ENCODE results near the gene ATP5PD.
"Not testable (repeated sequence)": the region's sequence is repeated elsewhere in the genome, so short reads cannot be mapped to it uniquely, and the experiment has no call there.

ATP5PD gene

DNA sequence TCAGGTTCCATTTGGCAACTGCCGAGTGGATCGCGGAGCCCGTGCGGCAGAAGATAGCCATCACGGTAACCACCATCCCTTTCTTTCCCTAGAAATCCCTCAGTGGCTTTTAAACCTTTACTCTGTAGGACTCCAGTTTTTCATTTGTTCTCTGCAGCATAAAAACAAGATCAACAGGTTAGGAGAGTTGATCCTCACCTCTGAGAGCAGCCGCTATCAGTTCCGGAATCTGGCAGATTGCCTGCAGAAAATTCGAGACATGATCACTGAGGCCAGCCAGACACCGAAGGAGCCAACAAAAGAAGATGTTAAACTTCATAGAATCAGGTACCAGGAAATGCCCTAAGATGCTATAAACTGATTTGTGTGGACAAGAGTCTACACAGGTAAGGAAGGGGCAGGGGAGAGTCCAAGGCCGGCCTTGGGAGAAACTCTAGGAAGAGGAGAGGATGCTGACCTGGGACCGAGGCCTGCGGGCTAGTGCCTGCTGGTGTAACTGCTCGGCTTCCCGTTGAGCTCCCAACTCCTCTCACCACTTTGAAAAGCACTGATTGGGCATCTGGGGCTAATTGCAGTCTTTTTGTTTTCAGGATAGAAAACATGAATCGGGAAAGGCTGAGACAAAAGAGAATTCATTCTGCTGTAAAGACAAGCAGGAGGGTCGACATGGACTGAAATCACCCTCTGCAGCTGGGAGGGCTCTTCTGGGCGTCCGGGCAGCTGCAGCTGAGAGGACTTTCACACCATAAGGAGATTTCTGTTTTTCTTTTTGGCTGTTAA lies 26.2 kb downstream of the ATP5PD start:
- DNase-seq (ENCODE audit: low spot score) = no peak

DNA sequence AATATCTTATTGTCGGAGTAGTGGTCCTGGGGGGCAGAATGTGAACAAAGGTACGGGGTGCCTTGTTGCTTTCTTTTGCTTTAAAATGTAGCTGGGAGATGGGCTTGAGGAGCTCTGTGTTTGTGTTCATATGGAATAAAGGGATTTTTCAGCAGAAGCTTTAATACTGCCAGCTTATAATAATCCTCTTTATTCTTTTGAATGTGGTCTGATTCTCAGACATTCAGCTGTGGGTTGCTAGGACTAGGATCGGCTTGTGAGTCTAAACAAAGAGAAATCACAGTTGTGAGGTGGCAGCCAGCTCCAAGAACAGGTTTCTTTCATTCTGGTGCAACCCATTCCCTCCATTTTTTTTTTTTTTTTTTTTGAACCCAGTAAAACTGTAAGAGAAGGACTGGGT lies 27.1 kb downstream of the ATP5PD start:
- no peak for DNase-seq (ENCODE audit: low spot score)

DNA sequence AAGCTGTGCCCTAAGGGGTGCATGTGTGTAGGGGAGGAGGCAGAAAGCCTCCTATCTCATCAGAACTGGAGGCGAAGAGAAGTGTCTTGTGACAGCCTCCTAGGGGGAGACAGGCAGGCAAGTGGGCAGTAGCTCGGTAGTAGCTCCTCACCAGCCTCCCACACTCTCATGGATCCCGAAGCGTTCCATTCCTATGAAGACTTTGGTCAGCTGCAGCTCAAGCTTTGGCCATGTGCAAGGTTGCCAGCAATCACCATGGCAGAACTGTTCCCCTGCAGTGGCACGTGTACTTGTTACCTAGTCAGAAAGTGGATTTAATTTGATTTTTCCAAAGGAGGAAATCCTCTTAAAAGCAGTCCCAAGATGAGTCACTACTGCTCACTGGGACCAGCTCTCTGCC lies 27.6 kb downstream of the ATP5PD start:
- DNase-seq (ENCODE audit: low spot score) = no peak

DNA sequence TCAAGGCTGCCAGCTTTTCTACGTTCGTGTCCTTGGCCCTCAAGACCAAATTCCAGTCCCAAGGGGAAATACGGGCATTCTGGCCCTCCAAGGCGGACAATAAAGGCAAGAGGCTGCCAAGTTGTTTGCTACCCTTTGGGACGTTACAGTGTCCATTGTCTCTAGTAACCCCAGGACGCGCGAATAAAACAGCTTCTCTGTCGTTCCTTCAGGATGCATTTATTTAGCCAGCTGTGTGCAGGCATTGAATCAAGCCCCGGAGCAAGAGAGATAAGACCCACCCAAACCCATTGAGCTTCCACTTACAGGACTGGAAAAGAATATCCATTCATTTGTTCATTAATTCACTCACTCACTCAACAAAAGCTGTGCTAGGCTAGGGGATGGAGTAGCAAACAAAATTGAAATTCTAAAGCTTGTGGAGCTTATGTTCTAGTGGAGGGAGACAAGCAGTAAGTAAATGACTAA lies 33.6 kb downstream of the ATP5PD start:
- DNase-seq (ENCODE audit: low spot score) = no peak

DNA sequence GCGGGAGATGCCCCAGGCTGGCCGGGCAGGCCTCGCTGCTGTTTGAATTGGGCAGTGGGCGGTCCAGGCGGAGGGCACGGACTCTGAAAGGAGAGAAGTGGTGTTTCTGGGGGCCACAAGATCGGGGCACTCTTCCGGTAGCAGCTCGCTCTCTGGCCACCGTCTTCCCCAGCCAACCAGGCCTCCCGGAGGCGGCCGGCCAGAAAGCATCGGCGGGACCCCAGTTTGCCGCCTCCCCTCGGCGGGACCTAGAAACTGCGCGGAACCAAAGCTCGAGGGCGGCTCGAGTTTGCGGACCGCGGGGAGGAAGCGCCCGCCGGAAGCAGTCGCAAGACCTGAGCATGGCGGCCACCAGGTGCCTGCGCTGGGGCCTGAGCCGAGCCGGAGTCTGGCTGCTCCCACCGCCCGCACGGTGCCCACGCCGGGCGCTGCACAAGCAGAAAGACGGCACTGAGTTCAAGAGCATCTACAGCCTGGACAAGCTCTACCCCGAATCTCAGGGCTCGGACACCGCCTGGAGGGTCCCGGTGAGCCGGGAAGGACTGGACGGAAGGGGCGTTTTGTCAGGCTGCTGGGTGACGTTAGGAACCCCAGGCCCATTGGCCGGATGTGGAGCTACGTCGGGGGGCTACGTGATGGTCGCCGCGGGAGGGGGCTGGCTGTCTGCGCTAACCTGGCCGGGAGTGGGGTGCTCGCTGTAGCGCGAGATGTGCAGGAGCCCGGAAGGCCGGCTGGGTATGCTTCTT lies 34.2 kb downstream of the ATP5PD start, which contains the start of gene MRPL58:
TSS of gene MRPL58 (plus strand) at position 325 of the 746 bp plus-strand sequence. CDS start at position 342, 17 bp downstream.
- peak; percentile 95 for DNase-seq (ENCODE audit: low spot score)

DNA sequence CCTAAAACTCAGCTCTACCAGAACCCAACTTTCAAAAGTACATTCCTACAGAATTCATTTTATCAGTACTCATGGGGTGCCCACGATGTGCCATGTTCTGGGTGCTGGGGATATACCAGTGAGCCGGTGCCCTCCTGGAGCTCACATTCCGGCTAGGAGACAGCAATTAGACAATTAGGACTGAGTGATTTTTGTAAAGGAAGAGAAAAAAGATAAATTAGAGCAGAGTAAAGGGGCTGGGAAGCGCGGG lies 34.7 kb downstream of the ATP5PD start:
- no peak for DNase-seq (ENCODE audit: low spot score)

DNA sequence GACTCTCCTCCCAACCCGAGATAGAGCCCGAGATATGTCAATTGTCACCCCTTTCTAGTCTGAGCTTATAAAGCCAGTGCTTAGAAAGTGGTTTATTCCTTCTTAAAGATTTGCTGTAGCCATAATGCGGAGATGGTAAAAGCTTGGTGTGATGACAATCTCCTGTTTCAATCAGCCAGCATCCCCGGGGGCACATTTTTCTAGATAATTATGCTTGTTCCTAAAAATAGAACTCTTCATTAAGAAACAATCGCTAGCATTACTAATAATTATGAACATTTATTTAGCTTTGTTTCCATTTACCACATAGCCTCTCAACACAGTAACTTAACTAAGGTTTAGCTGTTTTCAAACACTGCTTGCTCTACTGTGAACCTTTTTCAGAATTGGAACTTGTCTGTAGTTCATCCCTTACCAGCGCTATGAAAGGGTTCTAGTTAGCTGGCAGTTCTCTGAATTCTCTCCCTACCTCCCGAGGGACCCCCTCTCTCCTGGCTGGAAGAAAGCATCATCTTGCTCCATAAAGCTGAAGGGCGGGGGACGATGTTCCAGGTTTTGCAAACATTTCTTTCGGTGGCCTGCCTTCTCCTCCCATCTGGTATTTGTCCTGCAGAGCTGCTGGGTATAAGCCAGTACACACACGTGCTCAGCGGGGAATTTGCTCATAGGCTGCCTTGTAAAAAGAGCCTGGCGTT lies 35.2 kb downstream of the ATP5PD start:
- peak; percentile 88 for DNase-seq (ENCODE audit: low spot score)

DNA sequence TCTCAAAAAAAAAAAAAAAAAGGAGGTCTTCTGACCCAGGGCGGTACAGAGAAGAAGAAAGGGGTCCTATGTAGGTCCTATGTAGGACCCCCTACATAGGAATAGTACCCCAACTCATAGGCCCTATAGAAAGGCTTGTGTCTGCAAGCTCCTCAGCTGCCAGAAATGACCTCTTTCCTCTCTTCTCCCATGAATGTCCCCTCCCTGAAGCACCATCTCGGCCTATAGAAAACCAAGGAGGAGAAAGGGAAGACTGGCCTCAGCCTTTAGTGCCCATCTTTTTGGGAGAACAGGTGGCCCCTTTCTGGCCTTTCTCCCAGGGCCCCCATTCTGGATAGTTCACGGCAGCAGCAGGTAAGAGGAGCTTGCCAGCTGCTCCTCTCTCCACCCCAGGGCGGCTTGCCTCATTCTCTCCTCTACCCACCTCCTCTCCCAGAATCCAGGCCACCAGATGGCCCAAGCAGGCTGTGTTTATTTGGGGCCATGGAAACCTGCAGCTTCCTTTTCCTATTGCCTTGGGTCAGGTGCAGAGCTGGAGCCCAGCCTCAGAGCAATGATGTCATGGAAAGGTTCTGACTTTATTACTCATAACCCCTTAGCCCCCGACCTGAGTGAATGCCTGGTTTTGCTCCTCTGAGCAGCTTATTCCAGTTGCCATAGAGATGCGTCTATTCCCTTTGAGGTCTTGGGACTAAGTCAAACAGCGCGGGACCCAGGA lies 35.9 kb downstream of the ATP5PD start:
- DNase-seq (ENCODE audit: low spot score) = no peak

DNA sequence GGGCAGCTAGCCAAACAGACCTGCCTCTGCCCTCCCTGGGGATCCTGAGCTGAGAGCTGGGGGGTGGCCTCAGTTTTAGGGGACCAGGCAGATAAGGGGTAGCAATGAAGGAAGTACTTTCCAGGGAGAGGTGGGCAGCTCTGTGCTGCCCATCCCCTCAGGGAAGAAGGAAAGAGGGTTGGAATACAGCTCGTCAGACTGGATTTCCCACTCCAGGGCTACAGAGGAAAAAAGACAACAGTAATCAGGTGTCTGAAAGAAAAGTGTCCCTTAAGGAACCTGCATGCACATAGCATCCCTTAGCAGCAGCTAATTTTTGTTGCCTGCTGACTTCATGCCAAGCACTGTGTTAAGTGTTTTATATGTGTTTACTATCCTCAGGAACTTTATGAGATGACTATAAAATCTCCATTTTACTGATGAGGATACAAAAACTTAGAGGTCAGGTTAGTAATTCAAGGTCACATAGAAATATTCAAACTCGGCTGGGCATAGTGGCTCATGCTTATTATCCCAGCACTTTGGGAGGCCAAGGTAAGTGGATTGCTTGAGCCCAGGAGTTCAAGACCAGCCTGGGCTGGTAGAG lies 37.5 kb downstream of the ATP5PD start:
- no peak for DNase-seq (ENCODE audit: low spot score)

DNA sequence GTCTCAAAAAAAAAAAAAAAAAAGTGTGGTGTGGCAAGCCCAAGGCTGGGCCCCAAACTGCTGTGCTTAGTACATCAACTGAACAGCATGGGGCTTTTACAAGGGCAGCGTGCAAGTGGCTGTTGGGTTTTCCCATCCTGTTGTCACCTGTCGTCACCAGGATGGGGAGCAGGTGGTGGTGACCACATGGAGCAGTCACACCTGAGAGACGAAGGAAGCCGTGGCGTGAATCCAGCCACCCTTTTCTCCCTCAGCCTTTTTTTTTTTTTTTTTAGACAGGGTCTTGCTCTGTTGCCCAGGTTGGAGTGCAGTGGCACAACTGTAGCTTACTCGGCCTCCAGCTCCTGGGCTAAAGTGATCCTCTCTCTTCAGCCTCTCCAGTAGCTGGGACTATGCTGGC lies 38.4 kb downstream of the ATP5PD start:
- no peak for DNase-seq (ENCODE audit: low spot score)

DNA sequence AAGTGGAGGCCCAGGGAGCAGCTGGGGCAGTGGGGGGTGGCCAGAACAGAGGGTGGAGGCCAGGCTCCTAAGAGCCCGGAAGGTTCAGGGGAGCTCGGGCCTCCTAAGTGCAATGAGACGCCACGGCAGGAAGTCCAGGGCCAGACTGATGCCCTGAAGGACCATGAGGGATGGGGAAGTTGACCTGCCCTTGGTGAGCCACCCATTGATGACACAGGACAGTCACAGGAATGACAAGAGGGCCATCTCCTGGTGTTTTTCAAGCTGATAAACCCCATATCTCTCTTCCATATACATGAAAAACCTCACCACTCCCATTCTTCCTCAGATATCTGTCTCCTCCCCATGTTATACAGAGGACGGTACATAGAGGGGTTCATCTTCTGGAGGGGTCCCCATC lies 40.1 kb downstream of the ATP5PD start:
- DNase-seq (ENCODE audit: low spot score) = no peak

DNA sequence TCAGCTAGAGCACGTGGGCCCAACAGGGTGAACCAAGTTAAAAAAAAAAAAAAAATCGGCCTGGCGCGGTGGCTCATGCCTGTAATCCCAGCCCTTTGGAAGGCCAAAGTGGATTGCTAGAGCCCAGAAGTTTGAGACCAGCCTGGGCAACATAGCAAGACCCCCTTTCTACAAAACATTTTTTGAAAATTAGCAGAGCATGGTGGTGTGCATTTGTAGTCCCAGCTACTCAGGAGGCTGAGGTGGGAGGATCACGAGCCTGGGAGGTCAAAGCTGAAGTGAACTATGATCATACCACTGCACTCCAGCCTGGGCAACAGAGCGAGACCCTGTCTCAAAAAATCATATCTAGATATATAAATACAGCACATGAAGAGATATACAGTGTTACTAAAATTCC lies 40.7 kb downstream of the ATP5PD start:
- not testable (repeated sequence) for DNase-seq (ENCODE audit: low spot score)

DNA sequence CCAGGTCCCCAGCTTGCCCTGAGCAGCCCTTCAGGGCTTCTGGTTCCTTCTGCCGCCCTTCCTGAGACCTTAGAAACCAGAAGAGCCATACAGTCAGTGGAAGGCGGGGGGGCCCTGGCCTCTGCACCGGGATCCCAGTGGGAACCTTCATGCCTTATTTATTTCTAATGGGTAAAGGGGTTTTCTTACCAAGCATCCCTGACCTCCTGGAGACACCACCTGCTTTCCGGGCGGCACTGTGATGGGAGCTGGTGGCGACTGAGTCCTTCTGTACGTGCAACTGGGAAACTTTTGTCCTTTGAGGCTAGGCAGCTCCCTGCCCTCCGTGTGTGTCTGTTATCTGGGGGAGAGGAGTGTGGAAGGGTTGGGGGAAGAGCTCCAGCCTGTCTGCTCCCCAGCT lies 41.5 kb downstream of the ATP5PD start:
- DNase-seq (ENCODE audit: low spot score) = no peak

DNA sequence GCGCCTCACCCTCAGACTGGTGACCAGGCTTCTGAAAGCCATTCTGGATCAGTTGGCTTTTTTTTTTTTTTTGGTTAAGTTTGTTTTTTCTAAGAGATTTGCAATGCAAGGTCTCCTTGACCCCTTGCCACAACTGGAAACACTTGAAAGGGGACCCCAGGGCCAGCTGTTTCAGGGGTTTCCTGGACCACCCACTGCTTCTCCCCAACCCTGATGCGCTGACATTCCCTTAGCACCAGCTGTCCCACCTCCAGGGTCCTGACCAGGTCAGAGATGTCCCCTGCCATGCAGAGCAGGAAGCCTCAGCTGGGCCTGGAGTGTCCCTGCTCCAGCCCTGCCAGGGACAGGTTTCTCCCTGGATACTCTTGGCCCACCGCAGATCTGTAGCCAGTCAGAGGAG lies 42.4 kb downstream of the ATP5PD start:
- DNase-seq (ENCODE audit: low spot score) = no peak

DNA sequence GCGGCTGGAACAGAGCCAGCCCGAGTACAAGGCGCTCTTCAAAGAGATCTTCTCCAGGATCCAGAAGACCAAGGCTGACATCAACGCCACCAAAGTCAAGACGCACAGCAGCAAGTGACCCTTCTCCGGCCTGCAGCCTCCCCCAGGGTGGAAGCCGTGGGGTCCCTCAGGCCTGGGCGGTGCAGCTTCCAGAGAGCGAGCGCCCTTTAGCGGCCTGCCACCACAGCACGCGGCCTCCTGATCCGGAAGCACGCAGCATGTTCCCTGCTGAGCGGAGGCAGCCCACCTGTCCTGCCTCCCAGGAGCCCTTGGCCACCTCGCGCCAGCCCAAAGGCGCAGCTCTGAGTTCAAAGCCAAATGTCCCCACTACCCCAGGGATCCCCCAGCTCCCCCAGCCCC lies 42.8 kb downstream of the ATP5PD start:
- DNase-seq (ENCODE audit: low spot score) = no peak

DNA sequence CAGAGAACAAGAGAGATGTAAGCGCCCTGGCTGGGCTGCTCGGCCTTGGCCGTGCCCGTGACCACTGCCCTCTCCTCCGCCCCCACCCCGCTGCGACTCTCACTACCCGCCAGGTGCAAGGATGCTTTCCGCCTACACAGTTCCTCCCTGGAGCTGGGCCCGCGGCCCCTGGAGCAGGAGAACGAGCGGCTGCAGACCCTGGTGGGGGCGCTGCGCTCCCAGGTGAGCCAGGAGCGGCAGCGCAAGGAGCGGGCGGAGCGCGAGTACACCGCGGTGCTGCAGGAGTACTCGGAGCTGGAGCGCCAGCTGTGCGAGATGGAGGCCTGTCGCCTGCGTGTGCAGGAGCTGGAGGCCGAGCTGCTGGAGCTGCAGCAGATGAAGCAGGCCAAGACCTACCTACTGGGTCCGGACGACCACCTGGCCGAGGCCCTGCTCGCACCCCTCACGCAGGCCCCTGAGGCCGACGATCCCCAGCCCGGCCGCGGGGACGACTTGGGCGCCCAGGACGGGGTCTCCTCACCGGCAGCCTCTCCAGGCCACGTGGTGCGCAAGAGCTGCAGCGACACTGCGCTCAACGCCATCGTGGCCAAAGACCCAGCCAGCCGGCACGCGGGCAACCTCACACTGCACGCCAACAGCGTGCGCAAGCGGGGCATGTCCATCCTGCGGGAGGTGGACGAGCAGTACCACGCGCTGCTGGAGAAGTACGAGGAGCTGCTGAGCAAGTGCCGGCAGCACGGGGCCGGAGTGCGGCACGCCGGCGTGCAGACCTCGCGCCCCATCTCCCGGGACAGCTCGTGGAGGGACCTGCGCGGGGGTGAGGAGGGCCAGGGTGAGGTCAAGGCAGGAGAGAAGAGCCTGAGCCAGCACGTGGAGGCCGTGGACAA lies 43.5 kb downstream of the ATP5PD start:
- DNase-seq (ENCODE audit: low spot score) = no peak

DNA sequence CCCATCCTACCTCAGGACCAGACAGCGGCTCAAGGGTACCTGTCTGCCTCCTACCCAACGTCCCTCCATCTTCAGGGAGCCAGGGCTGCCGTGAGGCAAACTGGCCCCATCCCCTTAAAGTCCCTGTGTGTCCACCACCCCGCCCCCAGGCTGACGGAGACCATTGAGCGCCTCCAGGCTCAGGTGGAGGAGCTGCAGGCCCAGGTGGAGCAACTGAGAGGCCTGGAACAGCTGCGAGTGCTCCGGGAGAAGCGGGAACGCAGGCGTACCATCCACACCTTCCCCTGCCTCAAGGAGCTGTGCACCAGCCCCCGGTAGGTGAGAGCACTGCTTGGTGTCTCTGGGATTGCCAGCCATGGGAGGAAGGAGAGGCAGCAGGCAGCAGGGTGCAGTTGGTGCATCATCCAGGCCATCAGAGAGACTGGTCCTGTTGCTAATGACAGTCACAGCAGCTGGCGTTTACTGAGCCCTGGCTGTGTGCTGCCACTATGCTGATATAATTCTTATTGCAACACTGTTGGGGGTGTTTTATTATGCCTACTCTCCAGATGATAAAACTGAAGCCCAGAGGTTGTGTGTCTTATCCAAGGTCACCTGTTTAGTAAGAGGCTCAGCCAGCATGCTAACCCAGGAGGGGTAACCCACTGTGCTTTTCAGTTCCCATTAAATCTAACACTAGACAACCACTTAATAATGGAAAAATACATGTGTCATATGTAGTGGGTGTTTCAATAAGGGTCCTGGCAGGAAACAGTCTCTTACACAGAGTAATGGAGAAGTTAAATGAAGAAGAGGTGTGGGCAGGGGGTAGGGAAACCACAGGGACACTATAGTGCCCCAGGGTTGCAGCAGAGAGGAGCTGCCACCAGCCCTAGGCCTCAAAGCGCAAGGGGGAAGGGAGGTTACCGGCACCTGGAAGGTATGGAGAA lies 44.6 kb downstream of the ATP5PD start:
- DNase-seq (ENCODE audit: low spot score) = no peak

DNA sequence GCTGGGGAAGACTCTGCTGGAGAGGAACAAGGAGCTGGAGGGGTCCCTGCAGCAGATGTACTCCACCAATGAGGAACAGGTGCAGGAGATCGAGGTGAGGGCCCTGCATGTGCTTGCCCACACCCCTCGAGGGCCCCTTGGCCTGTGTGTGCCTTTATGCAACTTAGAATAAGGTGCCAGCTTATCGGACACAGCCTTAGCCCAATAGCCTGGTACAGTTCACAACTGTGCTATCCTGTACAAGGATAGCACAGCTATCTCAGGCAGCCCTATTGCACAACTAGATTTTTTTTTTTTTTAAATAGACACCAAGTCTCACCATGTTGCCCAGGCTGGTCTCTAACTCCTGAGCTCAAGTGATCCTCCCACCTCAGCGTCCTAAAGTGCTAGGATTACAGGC lies 47.2 kb downstream of the ATP5PD start:
- no peak for DNase-seq (ENCODE audit: low spot score)

DNA sequence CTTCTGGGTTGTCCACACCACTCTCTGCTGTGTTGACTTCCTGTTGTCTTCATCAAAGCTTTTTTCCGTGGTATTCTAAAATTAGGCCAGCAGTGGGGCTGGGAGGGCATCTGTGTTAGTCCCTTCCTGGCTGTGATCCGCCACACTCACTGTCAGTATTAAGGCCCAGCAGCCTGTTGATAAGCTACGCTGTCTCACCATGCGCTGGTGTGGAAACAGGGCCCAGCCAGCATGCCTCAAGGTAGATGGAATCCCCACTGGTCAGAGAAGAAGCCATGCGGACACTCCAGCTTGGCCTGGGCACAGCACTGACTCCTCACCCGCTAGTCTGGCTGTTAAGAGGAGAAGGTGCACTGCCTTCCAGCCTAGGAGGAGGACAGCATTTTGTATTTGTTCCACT lies 48.0 kb downstream of the ATP5PD start:
- no peak for DNase-seq (ENCODE audit: low spot score)

DNA sequence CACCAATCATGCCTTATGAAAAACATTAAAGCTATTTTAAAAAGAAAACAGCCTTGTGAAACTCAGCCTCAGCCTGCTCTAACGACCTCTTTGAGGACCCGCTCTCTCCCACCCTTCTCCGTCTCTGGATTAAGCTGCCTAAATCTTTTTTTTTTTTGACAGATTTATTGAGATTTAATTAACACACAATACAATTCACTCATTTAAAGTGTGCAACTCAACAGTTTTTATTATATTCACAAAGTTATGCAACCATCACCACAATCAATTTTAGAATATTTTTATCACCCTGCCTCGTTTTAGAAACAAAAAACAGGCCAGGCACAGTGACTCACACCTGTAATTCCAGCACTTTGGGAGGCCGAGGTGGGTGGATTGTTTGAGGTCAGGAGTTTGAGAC lies 50.9 kb downstream of the ATP5PD start:
- no peak for DNase-seq (ENCODE audit: low spot score)

Measured in AG08396 (cell line).